BE2C (cell line): ENCODE measurements around the gene TOMM7.

Experiments
- DNase-seq: peaks from one replicate; pipeline ENCODE4 v3.0.0-alpha.2; 2020
- H3K27me3 ChIP-seq: fragments of 250-450 bp; sonication (Bioruptor Pico); 2 replicates; pipeline ENCODE4 v1.5.1; 2020; ENCODE audit warnings: mild to moderate bottlenecking
- H3K36me3 ChIP-seq: fragments of 250-450 bp; sonication (Bioruptor Pico); 2 replicates; pipeline ENCODE4 v1.5.1; 2020; ENCODE audit warnings: mild to moderate bottlenecking
- H3K4me1 ChIP-seq: fragments of 250-450 bp; sonication (Bioruptor Pico); 2 replicates; pipeline ENCODE4 v1.5.1; 2020
- H3K4me3 ChIP-seq: 2 replicates; pipeline ENCODE4 v1.5.1; 2011; ENCODE audit warnings: low read depth, low read length
- H3K9me3 ChIP-seq: fragments of 250-450 bp; sonication (Bioruptor Pico); 2 replicates; pipeline ENCODE4 v1.5.1; 2020
- CTCF ChIP-seq: IDR thresholded peaks from 2 replicates; pipeline ENCODE4 v1.5.1; 2012; ENCODE audit warnings: mild to moderate bottlenecking, low read depth, low read length

TOMM7 gene

DNA sequence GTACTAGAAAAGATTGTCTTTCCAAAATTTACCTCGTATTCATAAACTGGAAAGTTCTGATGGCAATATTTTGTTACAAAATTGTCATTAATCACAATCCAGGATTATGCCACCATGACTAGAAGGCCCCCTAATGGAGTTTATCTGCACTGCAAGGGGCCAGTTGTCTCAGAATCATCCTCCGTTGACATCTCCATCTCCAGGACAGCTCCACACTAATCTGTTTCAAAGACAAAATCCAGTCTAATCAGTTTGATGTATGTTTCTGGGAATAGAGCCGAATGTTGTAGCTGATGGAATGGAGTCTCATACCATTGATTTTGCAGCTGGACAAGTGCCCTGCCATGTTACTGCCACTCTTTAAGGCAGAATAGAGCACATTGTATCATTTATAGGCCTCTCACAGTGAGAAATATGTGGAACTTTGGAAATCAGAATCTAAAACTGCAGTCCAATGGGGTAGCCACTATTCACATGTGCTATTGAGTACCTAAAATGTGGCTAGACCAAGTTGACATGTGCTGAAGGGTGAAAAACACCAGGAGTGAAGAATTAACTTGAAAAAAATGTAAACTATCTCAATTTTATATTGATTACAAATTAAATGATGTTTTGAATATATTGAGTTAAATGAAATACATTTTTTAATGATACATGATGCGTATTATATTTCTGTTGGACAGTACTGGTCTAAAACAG lies 38.3 kb upstream of the TOMM7 start:
- no peak overlapping the region for H3K4me3 ChIP-seq
- H3K4me1 ChIP-seq, result peaks cover 6% of the 10 kb centered on the region
- H3K27me3 ChIP-seq, result no peaks in the 10 kb centered on the region
- DNase-seq, result peak; percentile 40
- H3K9me3 ChIP-seq, result no peaks in the 10 kb centered on the region
- H3K36me3 ChIP-seq, result peaks cover 5% of the 10 kb centered on the region
- peak; percentile 66 for TF ChIP-seq CTCF

DNA sequence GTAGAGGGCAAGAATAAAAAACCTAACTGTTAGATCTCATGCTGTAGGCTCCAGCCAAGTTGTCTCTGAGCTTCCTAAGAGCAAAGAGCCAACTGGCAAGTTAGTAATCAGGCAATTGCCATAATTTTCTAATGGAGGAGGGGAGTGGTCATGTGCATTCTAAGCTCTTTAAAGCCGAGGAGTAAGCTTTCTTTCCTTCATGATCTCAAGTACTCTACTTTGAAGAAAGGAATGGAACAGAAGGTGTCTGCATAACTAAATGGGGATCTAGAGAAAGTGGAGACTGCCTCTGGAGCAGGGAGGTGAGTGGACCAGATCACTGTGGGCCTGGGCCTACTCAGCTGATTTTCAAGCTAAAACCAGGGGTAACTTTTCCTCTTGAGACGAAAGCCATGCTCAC lies 37.7 kb upstream of the TOMM7 start:
- no peak for DNase-seq
- Histone ChIP-seq H3K27me3 (no peaks in the 10 kb centered on the region), H3K4me3 (no peak overlapping the region), H3K36me3 (peaks cover 5% of the 10 kb centered on the region), H3K9me3 (no peaks in the 10 kb centered on the region), H3K4me1 (peaks cover 6% of the 10 kb centered on the region)
- TF ChIP-seq CTCF, result no peak

DNA sequence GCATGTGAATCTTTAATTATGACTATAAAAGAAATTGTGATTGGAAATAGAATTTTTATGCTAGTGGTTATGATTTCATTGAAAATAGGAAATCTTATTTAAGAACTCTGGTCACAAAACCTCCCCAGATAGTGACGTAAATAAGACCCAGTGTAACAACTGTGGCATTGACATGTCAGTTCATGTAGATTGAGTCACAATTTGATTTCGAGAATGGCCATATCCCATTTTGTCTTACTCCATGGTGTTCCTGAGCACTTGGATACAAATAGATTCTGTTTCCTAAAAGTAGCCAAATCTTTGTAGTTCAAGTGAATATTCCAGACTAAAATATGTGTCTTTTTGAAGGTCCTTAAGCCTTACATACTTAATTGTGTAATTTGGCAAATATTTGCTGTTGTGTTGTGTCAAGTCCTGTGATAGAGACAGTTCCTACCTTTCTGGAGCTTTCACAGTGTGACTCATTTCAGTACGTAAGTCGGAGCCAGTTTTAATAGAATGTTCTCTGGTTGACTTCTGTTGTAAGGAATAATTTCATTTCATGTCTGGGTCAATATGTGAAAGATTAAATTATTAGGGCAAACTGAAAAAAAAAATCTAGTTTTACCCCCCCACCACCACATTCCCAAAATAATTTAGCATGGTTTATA lies 37.1 kb upstream of the TOMM7 start:
- Histone ChIP-seq H3K36me3 (peaks cover 5% of the 10 kb centered on the region), H3K4me3 (no peak overlapping the region), H3K9me3 (no peaks in the 10 kb centered on the region), H3K27me3 (no peaks in the 10 kb centered on the region), H3K4me1 (peaks cover 3% of the 10 kb centered on the region)
- no peak for DNase-seq
- TF ChIP-seq CTCF, result no peak

- Histone ChIP-seq H3K4me3 (no peak overlapping the region), H3K4me1 (no peaks in the 10 kb centered on the region; the same call in none of the 2 replicates), H3K9me3 (no peaks in the 10 kb centered on the region), H3K27me3 (no peaks in the 10 kb centered on the region), H3K36me3 (peaks cover 5% of the 10 kb centered on the region)
- TF ChIP-seq CTCF, result no peak
- DNase-seq, result no peak
Observed at GRCh38 chr7:22858640-22859561, 36.3 kb upstream of the TOMM7 start.

- no peak for DNase-seq
- Histone ChIP-seq H3K9me3 (no peaks in the 10 kb centered on the region), H3K4me3 (no peak overlapping the region), H3K4me1 (no peaks in the 10 kb centered on the region; the same call in none of the 2 replicates), H3K27me3 (no peaks in the 10 kb centered on the region), H3K36me3 (peaks cover 5% of the 10 kb centered on the region)
- no peak for TF ChIP-seq CTCF
Observed at GRCh38 chr7:22858274-22858639, 35.6 kb upstream of the TOMM7 start.
